HEK293 (cell line): Measurements from ENCODE around the gene CCDC9.
A peak's percentile ranks its signal among the peaks of the same experiment; 100 is the strongest.

Experiments used
- BCL11A ChIP-seq: fragments of 450-650 bp; formaldehyde crosslinking; IDR thresholded peaks from 2 replicates; pipeline ENCODE4 v1.5.1; 2016; ENCODE audit warnings: low read depth, missing biosample characterization, missing genetic modification characterization
- CTCF ChIP-seq: fragments of 450-650 bp; formaldehyde crosslinking; IDR thresholded peaks from 2 replicates; pipeline ENCODE4 v1.5.1; 2016; ENCODE audit warnings: missing biosample characterization, missing genetic modification characterization
- ELK4 ChIP-seq: IDR thresholded peaks from 2 replicates; pipeline ENCODE4 v1.6.1; 2011; ENCODE audit warnings: mild to moderate bottlenecking, low read depth, low read length, borderline replicate concordance
- KLF1 ChIP-seq: fragments of 450-650 bp; formaldehyde crosslinking; IDR thresholded peaks from 2 replicates; pipeline ENCODE4 v1.5.1; 2016; ENCODE audit warnings: missing biosample characterization, missing genetic modification characterization
- KLF16 ChIP-seq: fragments of 450-650 bp; formaldehyde crosslinking; IDR thresholded peaks from 2 replicates; pipeline ENCODE4 v1.5.1; 2017; ENCODE audit warnings: missing biosample characterization, missing genetic modification characterization
- KLF17 ChIP-seq: fragments of 450-650 bp; formaldehyde crosslinking; IDR thresholded peaks from 2 replicates; pipeline ENCODE4 v1.5.1; 2016; ENCODE audit warnings: missing biosample characterization, missing genetic modification characterization
- TSHZ1 ChIP-seq: fragments of 450-650 bp; formaldehyde crosslinking; IDR thresholded peaks from 2 replicates; pipeline ENCODE4 v1.5.1; 2016; ENCODE audit warnings: missing biosample characterization, missing genetic modification characterization, borderline replicate concordance
- ZFP3 ChIP-seq: fragments of 450-650 bp; formaldehyde crosslinking; IDR thresholded peaks from 2 replicates; pipeline ENCODE4 v1.5.1; 2016; ENCODE audit warnings: low read depth, missing biosample characterization, missing genetic modification characterization
- ZNF114 ChIP-seq: fragments of 450-650 bp; formaldehyde crosslinking; IDR thresholded peaks from 2 replicates; pipeline ENCODE4 v1.5.0; 2017; ENCODE audit warnings: missing biosample characterization, missing genetic modification characterization
- ZNF133 ChIP-seq: fragments of 450-650 bp; formaldehyde crosslinking; IDR thresholded peaks from 2 replicates; pipeline ENCODE4 v1.5.1; 2016; ENCODE audit warnings: missing biosample characterization, missing genetic modification characterization
- ZNF155 ChIP-seq: fragments of 450-650 bp; formaldehyde crosslinking; IDR thresholded peaks from 2 replicates; pipeline ENCODE4 v1.5.1; 2016; ENCODE audit warnings: missing biosample characterization, missing genetic modification characterization
- ZNF16 ChIP-seq: fragments of 450-650 bp; formaldehyde crosslinking; IDR thresholded peaks from 2 replicates; pipeline ENCODE4 v1.5.1; 2016; ENCODE audit warnings: low read depth, missing biosample characterization, missing genetic modification characterization
- ZNF169 ChIP-seq: fragments of 450-650 bp; formaldehyde crosslinking; IDR thresholded peaks from 2 replicates; pipeline ENCODE4 v1.5.1; 2016; ENCODE audit warnings: missing biosample characterization, missing genetic modification characterization
- ZNF18 ChIP-seq: fragments of 450-650 bp; formaldehyde crosslinking; IDR thresholded peaks from 2 replicates; pipeline ENCODE4 v1.5.1; 2016; ENCODE audit warnings: missing biosample characterization, missing genetic modification characterization
- ZNF2 ChIP-seq: fragments of 450-650 bp; formaldehyde crosslinking; IDR thresholded peaks from 2 replicates; pipeline ENCODE4 v1.5.1; 2016; ENCODE audit warnings: missing biosample characterization, missing genetic modification characterization
- ZNF302 ChIP-seq: fragments of 450-650 bp; formaldehyde crosslinking; IDR thresholded peaks from 2 replicates; pipeline ENCODE4 v1.5.1; 2016; ENCODE audit warnings: missing biosample characterization, missing genetic modification characterization, low read depth
- ZNF366 ChIP-seq: fragments of 450-650 bp; formaldehyde crosslinking; conservative IDR thresholded peaks from 2 replicates; pipeline ENCODE4 v1.5.1; 2016; ENCODE audit warnings: missing biosample characterization, missing genetic modification characterization
- ZNF391 ChIP-seq: fragments of 450-650 bp; formaldehyde crosslinking; IDR thresholded peaks from 2 replicates; pipeline ENCODE4 v1.5.1; 2016; ENCODE audit warnings: low read depth, missing biosample characterization, missing genetic modification characterization, borderline replicate concordance
- ZNF449 ChIP-seq: fragments of 450-650 bp; formaldehyde crosslinking; IDR thresholded peaks from 2 replicates; pipeline ENCODE4 v1.5.1; 2017; ENCODE audit warnings: missing biosample characterization, mild to moderate bottlenecking, missing genetic modification characterization, moderate library complexity
- ZNF48 ChIP-seq: fragments of 450-650 bp; formaldehyde crosslinking; IDR thresholded peaks from 2 replicates; pipeline ENCODE4 v1.5.1; 2016; ENCODE audit warnings: missing biosample characterization, missing genetic modification characterization
- ZNF510 ChIP-seq: fragments of 450-650 bp; formaldehyde crosslinking; IDR thresholded peaks from 2 replicates; pipeline ENCODE4 v1.5.1; 2018; ENCODE audit warnings: mild to moderate bottlenecking, missing genetic modification characterization, missing biosample characterization; ENCODE audit not compliant: insufficient replicate concordance
- ZNF514 ChIP-seq: fragments of 450-650 bp; formaldehyde crosslinking; IDR thresholded peaks from 2 replicates; pipeline ENCODE4 v1.5.1; 2016; ENCODE audit warnings: missing biosample characterization, missing genetic modification characterization
- ZNF530 ChIP-seq: fragments of 450-650 bp; formaldehyde crosslinking; IDR thresholded peaks from 2 replicates; pipeline ENCODE4 v1.5.1; 2016; ENCODE audit warnings: low read depth, missing biosample characterization, missing genetic modification characterization
- ZNF549 ChIP-seq: fragments of 450-650 bp; IDR thresholded peaks from 2 replicates; pipeline ENCODE4 v1.5.1; 2018; ENCODE audit warnings: missing biosample characterization, missing genetic modification characterization, mild to moderate bottlenecking, inconsistent platforms, moderate library complexity
- ZNF561 ChIP-seq: fragments of 450-650 bp; IDR thresholded peaks from 2 replicates; pipeline ENCODE4 v1.5.1; 2018; ENCODE audit warnings: missing biosample characterization, missing genetic modification characterization, borderline replicate concordance
- ZNF610 ChIP-seq: fragments of 450-650 bp; formaldehyde crosslinking; IDR thresholded peaks from 2 replicates; pipeline ENCODE4 v1.5.1; 2016; ENCODE audit warnings: missing biosample characterization, missing genetic modification characterization, borderline replicate concordance
- ZNF626 ChIP-seq: fragments of 450-650 bp; sonication (Bioruptor Pico); formaldehyde crosslinking; IDR thresholded peaks from 2 replicates; pipeline ENCODE4 v1.5.1; 2018; ENCODE audit warnings: missing biosample characterization, missing genetic modification characterization, inconsistent platforms
- ZNF658 ChIP-seq: fragments of 450-650 bp; formaldehyde crosslinking; IDR thresholded peaks from 2 replicates; pipeline ENCODE4; 2016; ENCODE audit warnings: missing biosample characterization, missing genetic modification characterization
- ZNF830 ChIP-seq: fragments of 450-650 bp; IDR thresholded peaks from 2 replicates; pipeline ENCODE4 v1.5.0; 2018; ENCODE audit warnings: missing biosample characterization, missing genetic modification characterization, low read depth, mild to moderate bottlenecking, moderate library complexity

Gene CCDC9

GRCh38 chr19:47274071-47274890 lies 18.0 kb downstream of the CCDC9 start, which contains the start of gene INAFM1 (continued):
- TF ChIP-seq ZNF155 (no peak), KLF16 (tag by site-specific recombination) (peak; percentile 91), ZNF114 (tag by site-specific recombination) (no peak), ZNF449 (tag by site-specific recombination) (no peak), ZNF391 (tag by site-specific recombination) (peak; percentile 56; the same call in 1 of the 2 replicates), ZNF133 (tag by site-specific recombination) (no peak), ZNF658 (tag by site-specific recombination) (no peak), KLF17 (no peak), ZNF830 (no peak), ZNF610 (tag by site-specific recombination) (no peak), ZNF530 (tag by site-specific recombination) (no peak), KLF1 (tag by site-specific recombination) (peak; percentile 73), ZNF18 (tag by site-specific recombination) (no peak), CTCF (tag by site-specific recombination) (no peak), ZNF366 (no peak), ELK4 (no peak), ZNF302 (no peak), ZNF561 (no peak), TSHZ1 (tag by site-specific recombination) (no peak), ZNF16 (tag by site-specific recombination) (no peak), ZNF549 (no peak), ZNF626 (tag by site-specific recombination) (no peak), ZFP3 (tag by site-specific recombination) (no peak), ZNF510 (tag by site-specific recombination) (no peak), ZNF2 (no peak), ZNF514 (tag by site-specific recombination) (no peak), ZNF48 (tag by site-specific recombination) (no peak), ZNF169 (tag by site-specific recombination) (no peak), BCL11A (tag by site-specific recombination) (no peak)
